ENCODE results near the gene MRPL52. TPM values are rescaled to one million over a fixed set of nuclear protein-coding genes. Genes with fewer than 3 reads are reported as not detected.
"Not testable (repeated sequence)": the region's sequence is repeated elsewhere in the genome, so short reads cannot be mapped to it uniquely, and the experiment has no call there.

Gene MRPL52
- total RNA-seq, 2 experiments from 2014 or later, result 100 to 181 TPM

DNA sequence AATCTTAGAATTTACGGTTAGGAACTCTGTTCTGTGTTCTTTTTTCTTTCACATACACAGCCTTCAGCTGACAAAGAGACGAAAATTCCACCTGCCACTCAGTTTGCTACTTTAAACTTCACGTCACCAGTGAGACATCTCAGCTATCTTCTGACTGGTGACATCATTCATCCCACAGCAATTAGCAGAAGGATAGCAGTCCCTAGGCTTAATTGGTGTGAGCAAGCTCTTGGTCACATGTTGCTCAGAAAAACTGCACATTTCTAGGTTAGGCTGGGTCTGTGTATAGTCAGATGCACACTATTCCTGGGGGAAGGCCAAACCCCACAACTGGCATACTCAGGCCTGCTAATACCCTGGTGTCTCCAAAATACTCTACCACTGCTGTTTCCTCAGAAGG is 38.4 kb upstream of the MRPL52 start:
- peak overlapping the region; percentile 30; the same call in 1 of the 2 replicates for H2AFZ ChIP-seq (ENCODE audit: low read length)
- H3K27ac ChIP-seq (ENCODE audit: low read depth, low read length, poor library complexity, severe bottlenecking), result peak overlapping the region; percentile 90
- BruUV-seq (replicated peaks), result no TSS peak

DNA sequence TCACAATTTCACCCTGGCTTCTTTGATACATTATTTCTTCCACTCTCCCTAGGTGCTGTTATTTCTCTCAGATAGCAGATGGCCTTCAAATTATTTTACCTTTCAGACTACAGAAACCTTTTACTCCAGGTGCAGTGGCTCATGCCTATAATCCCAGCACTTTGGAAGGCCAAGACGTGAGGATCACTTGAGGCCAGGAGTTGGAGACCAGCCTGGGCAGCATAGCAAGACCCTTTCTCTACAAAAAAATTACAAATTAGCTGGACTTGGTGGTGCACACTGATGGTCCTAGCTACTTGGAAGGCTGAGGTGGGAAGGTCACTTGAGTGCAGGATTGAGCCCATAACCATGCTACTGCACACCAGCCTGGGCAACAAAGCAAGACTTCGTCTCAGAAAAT is 37.5 kb upstream of the MRPL52 start:
- POLR2A ChIA-PET, result interaction anchor here (0.6 to 1.4 kb wide), 9 partner anchors 9 to 222 kb away, joined by 3 to 14 read pairs (median 4); partner anchors contain the start of genes DAD1 and OXA1L
- Histone ChIP-seq H3K9me3 (ENCODE audit: low read length) (0 out of 2 replicates have a peak, but pooled peaks cover 5% of the 10 kb centered on the region), H3K79me2 (ENCODE audit: insufficient read depth, low read depth, low read length) (peaks cover 72% of the 10 kb centered on the region), H3K27ac (ENCODE audit: low read depth, low read length, poor library complexity, severe bottlenecking) (peak overlapping the region; percentile 90), H3K4me1 (ENCODE audit: insufficient read depth, low read length, poor library complexity, severe bottlenecking) (peaks cover 75% of the 10 kb centered on the region), H3K4me2 (ENCODE audit: low read length) (0 out of 2 replicates have a peak overlapping the region, but pooled peaks have one; percentile 4), H2AFZ (ENCODE audit: low read length) (no peak overlapping the region), H3K9me2 (ENCODE audit: insufficient read depth, low read length) (no peaks in the 10 kb centered on the region), H3K36me3 (ENCODE audit: insufficient read depth, low read length) (peaks cover 52% of the 10 kb centered on the region), H3K4me3 (ENCODE audit: low read depth, low read length, poor library complexity, severe bottlenecking) (no peak overlapping the region), H4K20me1 (ENCODE audit: insufficient read depth, low read length) (no peaks in the 10 kb centered on the region)
- CTCF ChIA-PET (ENCODE audit: unreplicated experiment), result interaction anchor here (0.6 to 0.7 kb wide), 2 partner anchors 9 to 126 kb away, joined by 3 to 4 read pairs; no protein-coding TSS in a partner anchor
- TF ChIP-seq, protein P1, sequence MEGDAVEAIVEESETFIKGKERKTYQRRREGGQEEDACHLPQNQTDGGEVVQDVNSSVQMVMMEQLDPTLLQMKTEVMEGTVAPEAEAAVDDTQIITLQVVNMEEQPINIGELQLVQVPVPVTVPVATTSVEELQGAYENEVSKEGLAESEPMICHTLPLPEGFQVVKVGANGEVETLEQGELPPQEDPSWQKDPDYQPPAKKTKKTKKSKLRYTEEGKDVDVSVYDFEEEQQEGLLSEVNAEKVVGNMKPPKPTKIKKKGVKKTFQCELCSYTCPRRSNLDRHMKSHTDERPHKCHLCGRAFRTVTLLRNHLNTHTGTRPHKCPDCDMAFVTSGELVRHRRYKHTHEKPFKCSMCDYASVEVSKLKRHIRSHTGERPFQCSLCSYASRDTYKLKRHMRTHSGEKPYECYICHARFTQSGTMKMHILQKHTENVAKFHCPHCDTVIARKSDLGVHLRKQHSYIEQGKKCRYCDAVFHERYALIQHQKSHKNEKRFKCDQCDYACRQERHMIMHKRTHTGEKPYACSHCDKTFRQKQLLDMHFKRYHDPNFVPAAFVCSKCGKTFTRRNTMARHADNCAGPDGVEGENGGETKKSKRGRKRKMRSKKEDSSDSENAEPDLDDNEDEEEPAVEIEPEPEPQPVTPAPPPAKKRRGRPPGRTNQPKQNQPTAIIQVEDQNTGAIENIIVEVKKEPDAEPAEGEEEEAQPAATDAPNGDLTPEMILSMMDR (conservative IDR thresholded peaks at IDR 0.05; ENCODE audit: low read length), result no peak
- no peak for TF ChIP-seq EZH2phosphoT487 (IDR thresholded peaks at IDR 0.05; ENCODE audit: borderline replicate concordance, low read depth, low read length)
- DNase-seq (ENCODE audit: low spot score), result no peak
- intact Hi-C loops (cut with micrococcal nuclease; ENCODE audit: unreplicated experiment), result no loop called here
- no TSS peak for BruUV-seq (replicated peaks)

More for the DNA sequence above, 38.4 kb upstream of the MRPL52 start:
- H3K4me1 ChIP-seq (ENCODE audit: insufficient read depth, low read length, poor library complexity, severe bottlenecking), result peaks cover 72% of the 10 kb centered on the region
- H3K79me2 ChIP-seq (ENCODE audit: insufficient read depth, low read depth, low read length), result peaks cover 72% of the 10 kb centered on the region
- intact Hi-C loops (cut with micrococcal nuclease; ENCODE audit: unreplicated experiment), result loop anchor here (2.0 kb wide), 1 partner anchor 24 kb away; the partner anchor contains the start of gene SLC7A7
- peak overlapping the region; percentile 33 for H3K4me3 ChIP-seq (ENCODE audit: low read depth, low read length, poor library complexity, severe bottlenecking)
- no peaks in the 10 kb centered on the region for H4K20me1 ChIP-seq (ENCODE audit: insufficient read depth, low read length)
- H3K36me3 ChIP-seq (ENCODE audit: insufficient read depth, low read length), result peaks cover 51% of the 10 kb centered on the region
- ChIA-PET POLR2A (interaction anchor here (0.5 to 1.6 kb wide), 14 partner anchors 8 to 319 kb away, joined by 3 to 14 read pairs (median 5); partner anchors contain the start of genes DAD1 and OXA1L), CTCF (ENCODE audit: unreplicated experiment) (interaction anchor here (0.6 to 0.7 kb wide), 2 partner anchors 127 to 495 kb away, joined by 3 read pairs; no protein-coding TSS in a partner anchor)
- H3K9me3 ChIP-seq (ENCODE audit: low read length), result 0 out of 2 replicates have a peak, but pooled peaks cover 5% of the 10 kb centered on the region
- no peak for DNase-seq (ENCODE audit: low spot score)
- no peaks in the 10 kb centered on the region for H3K9me2 ChIP-seq (ENCODE audit: insufficient read depth, low read length)
- TF ChIP-seq, protein P1 (conservative IDR thresholded peaks at IDR 0.05; ENCODE audit: low read length), result no peak
- no peak for TF ChIP-seq EZH2phosphoT487 (IDR thresholded peaks at IDR 0.05; ENCODE audit: borderline replicate concordance, low read depth, low read length)
- peak overlapping the region; percentile 72 for H3K4me2 ChIP-seq (ENCODE audit: low read length)

DNA sequence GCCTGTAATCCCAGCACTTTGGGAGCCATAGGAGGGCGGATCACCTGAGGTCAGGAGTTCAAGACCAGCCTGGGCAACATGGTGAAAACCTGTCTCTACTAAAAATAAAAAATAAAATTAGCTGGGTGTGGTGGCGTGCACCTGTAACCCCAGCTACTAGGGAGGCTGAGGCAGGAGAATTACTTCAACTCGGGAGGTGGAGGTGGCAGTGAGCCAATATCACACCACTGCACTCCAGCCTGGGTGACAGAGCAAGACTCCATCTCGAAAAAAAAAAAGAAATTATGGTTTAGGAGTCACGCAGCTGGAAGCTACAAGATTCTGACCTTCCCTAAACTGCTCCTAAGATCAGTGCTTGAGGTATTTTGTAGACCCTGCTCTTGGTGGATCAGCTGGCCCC is 36.1 kb upstream of the MRPL52 start:
- Histone ChIP-seq H3K4me1 (ENCODE audit: insufficient read depth, low read length, poor library complexity, severe bottlenecking) (peaks cover 87% of the 10 kb centered on the region), H3K27ac (ENCODE audit: low read depth, low read length, poor library complexity, severe bottlenecking) (peak overlapping the region; percentile 85), H3K79me2 (ENCODE audit: insufficient read depth, low read depth, low read length) (peaks cover 70% of the 10 kb centered on the region), H3K4me2 (ENCODE audit: low read length) (peak overlapping the region; percentile 69; the same call in 1 of the 2 replicates), H3K36me3 (ENCODE audit: insufficient read depth, low read length) (peaks cover 50% of the 10 kb centered on the region)
- CTCF ChIA-PET (ENCODE audit: unreplicated experiment); H3K9me3 ChIP-seq (ENCODE audit: low read length); H2AFZ ChIP-seq (ENCODE audit: low read length); H3K9me2 ChIP-seq (ENCODE audit: insufficient read depth, low read length); H3K4me3 ChIP-seq (ENCODE audit: low read depth, low read length, poor library complexity, severe bottlenecking); DNase-seq (ENCODE audit: low spot score); BruUV-seq (replicated peaks); H4K20me1 ChIP-seq (ENCODE audit: insufficient read depth, low read length); intact Hi-C loops (cut with micrococcal nuclease; ENCODE audit: unreplicated experiment): not testable (repeated sequence)
- POLR2A ChIA-PET, result interaction anchor here (0.7 to 2.7 kb wide), 8 partner anchors 9 to 863 kb away, joined by 3 to 37 read pairs (median 4); partner anchors contain the start of gene SLC7A7
